Neural progenitor cell (in vitro differentiated cells): ENCODE measurements around the gene HEATR5A. TPM values are rescaled to one million over a fixed set of nuclear protein-coding genes. Genes with fewer than 3 reads are reported as not detected.

Source experiments
- DNase-seq: peaks from one replicate; pipeline ENCODE4 v3.0.0-alpha.2; 2016; ENCODE audit warnings: low spot score
- H2AFZ ChIP-seq: fragments of 200-600 bp; sonication (generic); replicated peaks from 2 replicates; pipeline ENCODE4 v1.6.1; 2016; ENCODE audit warnings: antibody characterized with exemption
- H3F3A ChIP-seq: fragments of 200-600 bp; sonication (generic); 2 replicates; pipeline ENCODE4 v1.6.1; 2016; ENCODE audit warnings: antibody characterized with exemption, low read depth
- H3K27ac ChIP-seq: fragments of 200-600 bp; sonication (generic); 2 replicates; pipeline ENCODE4 v1.5.1; 2016; ENCODE audit warnings: mild to moderate bottlenecking
- H3K27me3 ChIP-seq: fragments of 200-600 bp; sonication (generic); 2 replicates; pipeline ENCODE4 v1.6.1; 2016; ENCODE audit warnings: mild to moderate bottlenecking, moderate library complexity
- H3K36me3 ChIP-seq: fragments of 200-600 bp; sonication (generic); 2 replicates; pipeline ENCODE4 v1.5.1; 2016
- H3K4me1 ChIP-seq: fragments of 200-600 bp; sonication (generic); 2 replicates; pipeline ENCODE4 v1.6.1; 2016; ENCODE audit warnings: mixed run types
- H3K4me2 ChIP-seq: fragments of 200-600 bp; sonication (generic); 2 replicates; pipeline ENCODE4 v1.6.1; 2016
- H3K4me3 ChIP-seq: fragments of 200-600 bp; sonication (generic); 2 replicates; pipeline ENCODE4 v1.5.1; 2016
- H3K79me2 ChIP-seq: fragments of 200-600 bp; sonication (generic); 2 replicates; pipeline ENCODE4 v1.6.1; 2016; ENCODE audit warnings: low read depth
- H3K9ac ChIP-seq: fragments of 200-600 bp; sonication (generic); 2 replicates; pipeline ENCODE4 v1.6.1; 2016
- H3K9me3 ChIP-seq: fragments of 200-600 bp; sonication (generic); 2 replicates; pipeline ENCODE4 v1.5.1; 2016; ENCODE audit warnings: low read depth
- H4K20me1 ChIP-seq: fragments of 200-600 bp; sonication (generic); 2 replicates; pipeline ENCODE4 v1.6.1; 2016; ENCODE audit warnings: low read depth
- H3K27ac Mint-ChIP-seq: 3 replicates; pipeline ENCODE4 v1.8.0; 2021; ENCODE audit warnings: mixed read lengths
- H3K27me3 Mint-ChIP-seq: 2 replicates; pipeline ENCODE4 v1.8.0; 2022; ENCODE audit warnings: low read depth, mild to moderate bottlenecking, inconsistent platforms, moderate library complexity, mixed read lengths; ENCODE audit not compliant: insufficient read depth
- H3K36me3 Mint-ChIP-seq: 3 replicates; pipeline ENCODE4 v1.8.0; 2021; ENCODE audit warnings: mixed read lengths
- H3K4me1 Mint-ChIP-seq: 3 replicates; pipeline ENCODE4 v1.8.0; 2021; ENCODE audit warnings: mixed read lengths
- H3K4me3 Mint-ChIP-seq: 3 replicates; pipeline ENCODE4 v1.8.0; 2021; ENCODE audit warnings: mild to moderate bottlenecking, moderate library complexity, mixed read lengths
- H3K9me3 Mint-ChIP-seq: 3 replicates; pipeline ENCODE4 v1.8.0; 2020; ENCODE audit warnings: mixed read lengths
- EZH2 ChIP-seq: fragments of 200-600 bp; sonication (generic); IDR thresholded peaks from 2 replicates; pipeline ENCODE4 v1.6.1; 2017; ENCODE audit warnings: antibody characterized with exemption, mild to moderate bottlenecking, moderate library complexity
- EZH2phosphoT487 ChIP-seq: fragments of 200-600 bp; sonication (generic); IDR thresholded peaks from 2 replicates; pipeline ENCODE4 v1.6.1; 2017; ENCODE audit warnings: antibody characterized with exemption
- total RNA-seq: library from RNA; depleted of rRNA; stranded (reverse); fragments of >200 nt; gene quantifications from 2 replicates; pipeline ENCODE4 v1.2.3, GENCODE V29; 2015; ENCODE audit warnings: low replicate concordance
- TF ChIP-seq, protein P1 (sequence below): fragments of 200-600 bp; sonication (generic); IDR thresholded peaks from 2 replicates; pipeline ENCODE4 v1.5.1; 2017; ENCODE audit warnings: antibody characterized with exemption, mild to moderate bottlenecking

HEATR5A gene
- total RNA-seq, 1 donor from 2014 or later, result 34.7 TPM

DNA sequence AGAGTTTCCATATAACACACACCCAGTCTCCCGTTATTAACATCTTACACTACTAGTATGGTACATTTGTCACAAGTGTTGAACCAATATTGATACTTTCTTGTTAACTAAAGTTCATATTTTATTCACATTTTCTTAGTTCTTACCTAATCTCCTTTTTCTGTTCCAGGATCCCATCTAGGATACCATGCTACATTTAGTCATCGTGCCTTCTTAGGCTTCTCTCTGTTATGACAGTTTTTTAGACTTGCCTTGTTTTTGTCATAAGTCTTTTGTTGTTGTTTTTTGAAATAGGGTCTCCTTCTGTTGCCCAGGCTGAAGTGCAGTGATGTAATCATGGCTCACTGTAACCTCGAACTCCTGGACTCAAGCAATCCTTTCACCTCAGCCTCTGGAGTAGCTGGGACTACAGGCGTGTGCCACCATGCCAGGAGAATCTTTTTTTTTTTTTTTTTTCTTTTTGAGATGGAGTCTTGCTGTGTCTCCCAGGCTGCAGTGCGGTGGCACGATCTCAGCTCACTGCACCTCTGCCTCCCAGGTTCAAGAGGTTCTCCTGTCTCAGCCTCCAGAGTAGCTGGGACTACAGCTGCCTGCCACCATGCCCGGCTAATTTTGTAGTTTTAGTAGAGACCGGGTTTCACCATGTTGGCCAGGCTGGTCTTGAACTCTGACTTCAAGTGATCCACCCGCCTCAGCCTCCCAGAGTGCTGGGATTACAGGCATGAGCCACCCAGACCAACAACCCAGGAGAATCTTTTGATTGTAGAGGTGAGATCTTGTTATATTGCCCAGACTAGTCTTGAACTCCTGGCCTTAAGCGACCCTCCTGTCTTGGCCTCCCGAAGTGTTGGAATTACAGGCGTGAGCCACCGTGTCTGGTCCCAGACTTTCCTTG lies 153.7 kb downstream of the HEATR5A start:
- peaks cover 9% of the 10 kb centered on the region for H3K27me3 Mint-ChIP-seq
- TF ChIP-seq EZH2phosphoT487 (no peak), EZH2 (no peak)
- TF ChIP-seq, protein P1, sequence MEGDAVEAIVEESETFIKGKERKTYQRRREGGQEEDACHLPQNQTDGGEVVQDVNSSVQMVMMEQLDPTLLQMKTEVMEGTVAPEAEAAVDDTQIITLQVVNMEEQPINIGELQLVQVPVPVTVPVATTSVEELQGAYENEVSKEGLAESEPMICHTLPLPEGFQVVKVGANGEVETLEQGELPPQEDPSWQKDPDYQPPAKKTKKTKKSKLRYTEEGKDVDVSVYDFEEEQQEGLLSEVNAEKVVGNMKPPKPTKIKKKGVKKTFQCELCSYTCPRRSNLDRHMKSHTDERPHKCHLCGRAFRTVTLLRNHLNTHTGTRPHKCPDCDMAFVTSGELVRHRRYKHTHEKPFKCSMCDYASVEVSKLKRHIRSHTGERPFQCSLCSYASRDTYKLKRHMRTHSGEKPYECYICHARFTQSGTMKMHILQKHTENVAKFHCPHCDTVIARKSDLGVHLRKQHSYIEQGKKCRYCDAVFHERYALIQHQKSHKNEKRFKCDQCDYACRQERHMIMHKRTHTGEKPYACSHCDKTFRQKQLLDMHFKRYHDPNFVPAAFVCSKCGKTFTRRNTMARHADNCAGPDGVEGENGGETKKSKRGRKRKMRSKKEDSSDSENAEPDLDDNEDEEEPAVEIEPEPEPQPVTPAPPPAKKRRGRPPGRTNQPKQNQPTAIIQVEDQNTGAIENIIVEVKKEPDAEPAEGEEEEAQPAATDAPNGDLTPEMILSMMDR, result no peak
- H3K4me3 Mint-ChIP-seq, result no peak overlapping the region
- no peak overlapping the region for H3K27ac Mint-ChIP-seq
- H3F3A ChIP-seq, result no peaks in the 10 kb centered on the region
- H3K4me3 ChIP-seq, result no peak overlapping the region
- H3K79me2 ChIP-seq, result no peaks in the 10 kb centered on the region
- H3K9ac ChIP-seq, result no peak overlapping the region
- no peaks in the 10 kb centered on the region for H3K36me3 ChIP-seq
- H3K27me3 ChIP-seq, result no peaks in the 10 kb centered on the region
- no peaks in the 10 kb centered on the region for H3K36me3 Mint-ChIP-seq
- H3K4me1 Mint-ChIP-seq, result peaks cover 12% of the 10 kb centered on the region
- peaks cover 6% of the 10 kb centered on the region for H3K4me1 ChIP-seq
- H4K20me1 ChIP-seq, result no peaks in the 10 kb centered on the region
- H3K9me3 ChIP-seq, result no peaks in the 10 kb centered on the region
- H3K4me2 ChIP-seq, result no peak overlapping the region
- H2AFZ ChIP-seq, result no peak overlapping the region
- H3K9me3 Mint-ChIP-seq, result no peaks in the 10 kb centered on the region
- DNase-seq, result no peak
- no peak overlapping the region for H3K27ac ChIP-seq

DNA sequence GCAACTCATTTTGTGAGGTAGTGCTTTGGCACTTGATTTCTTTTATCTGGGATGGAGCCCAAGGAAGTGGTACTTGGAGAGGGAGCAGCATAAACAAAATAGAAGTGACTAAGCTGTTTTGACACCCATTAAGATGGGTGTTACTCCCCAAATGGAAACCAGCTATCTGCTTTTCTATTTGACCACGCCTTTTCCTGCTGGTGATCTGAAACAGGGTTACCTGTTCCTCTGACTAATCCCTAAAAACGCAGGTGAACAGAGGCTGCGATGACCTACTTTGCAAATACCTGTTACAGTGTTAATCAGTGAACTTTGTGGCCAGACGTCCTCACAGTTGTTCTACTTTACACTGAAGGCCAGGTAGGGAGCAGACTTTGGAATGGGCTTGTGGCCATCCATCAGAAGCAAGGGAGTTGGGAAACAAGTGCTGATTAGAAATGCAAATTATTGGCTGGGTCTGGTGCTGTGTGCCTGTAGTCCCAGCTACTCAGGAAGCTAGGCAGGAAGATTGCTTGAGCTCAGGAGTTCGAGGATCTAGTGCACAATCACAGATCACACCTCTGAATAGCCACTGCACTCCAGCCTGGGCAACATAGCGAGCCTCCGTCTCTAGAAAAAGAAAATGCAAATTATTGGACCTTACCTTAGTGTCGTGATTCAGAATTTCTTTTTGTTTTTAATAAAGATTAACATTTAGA lies 154.5 kb downstream of the HEATR5A start:
- no peaks in the 10 kb centered on the region for H3K36me3 Mint-ChIP-seq

DNA sequence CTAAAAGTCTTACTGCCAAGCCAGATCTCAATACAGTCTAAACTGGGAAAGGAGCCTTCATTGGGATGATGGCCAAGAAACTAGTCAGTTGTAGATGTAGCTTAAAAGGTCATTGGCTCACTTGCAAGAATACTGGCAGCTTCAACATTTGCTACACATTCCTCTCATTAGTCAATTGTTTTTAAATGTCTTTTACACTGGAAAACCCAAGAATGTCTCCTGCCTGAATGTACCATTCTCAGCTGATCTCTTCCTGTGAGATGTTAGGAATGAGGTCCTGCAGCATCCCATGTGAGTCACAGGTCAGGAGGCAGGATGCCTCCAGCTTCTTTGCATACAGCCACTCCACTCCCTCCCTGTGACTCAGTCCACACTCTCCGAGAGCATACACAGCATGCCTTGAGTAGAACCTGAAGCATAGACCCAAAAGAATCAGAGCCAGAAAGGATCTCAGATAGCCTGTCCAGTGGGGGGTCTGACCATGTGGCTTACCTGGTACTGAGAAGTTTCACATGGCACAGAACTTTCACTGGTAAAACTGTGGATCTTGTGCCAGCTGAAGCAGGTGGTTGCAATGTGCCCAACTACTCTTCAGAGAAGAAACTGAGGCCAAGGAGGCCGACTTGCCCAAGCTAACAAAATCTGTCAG lies 156.7 kb downstream of the HEATR5A start:
- no peak overlapping the region for H2AFZ ChIP-seq
- no peaks in the 10 kb centered on the region for H4K20me1 ChIP-seq
- no peak overlapping the region for H3K9ac ChIP-seq
- no peak overlapping the region for H3K27ac ChIP-seq
- Mint-ChIP-seq H3K4me1 (peaks cover 18% of the 10 kb centered on the region), H3K27ac (no peak overlapping the region), H3K4me3 (no peak overlapping the region), H3K27me3 (peaks cover 11% of the 10 kb centered on the region), H3K9me3 (peaks cover 8% of the 10 kb centered on the region), H3K36me3 (peaks cover 2% of the 10 kb centered on the region)
- H3K36me3 ChIP-seq, result no peaks in the 10 kb centered on the region
- DNase-seq, result no peak
- peaks cover 13% of the 10 kb centered on the region for H3K4me1 ChIP-seq
- no peak overlapping the region for H3K4me2 ChIP-seq
- H3K9me3 ChIP-seq, result no peaks in the 10 kb centered on the region
- no peaks in the 10 kb centered on the region for H3K27me3 ChIP-seq
- H3K4me3 ChIP-seq, result no peak overlapping the region
- H3K79me2 ChIP-seq, result no peaks in the 10 kb centered on the region
- TF ChIP-seq, protein P1, result no peak
- TF ChIP-seq EZH2phosphoT487, result no peak
- TF ChIP-seq EZH2, result no peak
- H3F3A ChIP-seq, result no peaks in the 10 kb centered on the region

More for the DNA sequence above, 154.5 kb downstream of the HEATR5A start:
- Histone ChIP-seq H3K27ac (no peak overlapping the region), H3F3A (no peaks in the 10 kb centered on the region), H4K20me1 (no peaks in the 10 kb centered on the region), H3K27me3 (no peaks in the 10 kb centered on the region), H3K79me2 (no peaks in the 10 kb centered on the region), H3K36me3 (no peaks in the 10 kb centered on the region), H3K9ac (no peak overlapping the region), H3K4me1 (peaks cover 13% of the 10 kb centered on the region), H3K9me3 (no peaks in the 10 kb centered on the region), H3K4me3 (no peak overlapping the region), H3K4me2 (no peak overlapping the region), H2AFZ (no peak overlapping the region)
- Mint-ChIP-seq H3K4me1 (peaks cover 18% of the 10 kb centered on the region), H3K9me3 (no peaks in the 10 kb centered on the region), H3K4me3 (no peak overlapping the region), H3K27ac (no peak overlapping the region), H3K27me3 (peaks cover 7% of the 10 kb centered on the region)
- TF ChIP-seq EZH2phosphoT487 (no peak), EZH2 (no peak)
- TF ChIP-seq, protein P1, result no peak
- no peak for DNase-seq
